Stimulated activated naive CD8-positive, alpha-beta T cell treated with anti-CD3 and anti-CD28 coated beads, Interleukin-15, amount 100 ng/mL, for 72 hours (primary cell): ENCODE measurements around the gene PPP6R2.
"Not testable (repeated sequence)": the region's sequence is repeated elsewhere in the genome, so short reads cannot be mapped to it uniquely, and the experiment has no call there.

Experiments used
- ATAC-seq: fragments of 150-1000 bp; cut with Tn5 transposase; 2 replicates; pipeline ENCODE4 v1.10.0; 2021; ENCODE audit warnings: mild to moderate bottlenecking, moderate library complexity
- DNase-seq, 2 donors: peaks; one replicate each; pipeline ENCODE4 v3.0.0; 2021 to 2022
- H3K27ac Mint-ChIP-seq, 2 donors: one replicate each; pipeline ENCODE4 v1.8.0; 2022; ENCODE audit warnings: mild to moderate bottlenecking in 2 of 2, mixed read lengths in 2 of 2, moderate library complexity in 2 of 2
- H3K27me3 Mint-ChIP-seq: one replicate; pipeline ENCODE4 v1.8.0; 2022; ENCODE audit warnings: mixed read lengths
- H3K4me1 Mint-ChIP-seq: one replicate; pipeline ENCODE4 v1.8.0; 2022; ENCODE audit warnings: mild to moderate bottlenecking, mixed read lengths
- H3K4me3 Mint-ChIP-seq, 2 donors: one replicate each; pipeline ENCODE4 v1.8.0; 2022; ENCODE audit warnings: mild to moderate bottlenecking in 2 of 2, mixed read lengths in 2 of 2, moderate library complexity in 1 of 2
- H3K9me3 Mint-ChIP-seq, 2 donors: one replicate each; pipeline ENCODE4 v1.8.0; 2022; ENCODE audit warnings: mixed read lengths in 2 of 2

The PPP6R2 gene

GRCh38 chr22:50339945-50340879 is 2.9 kb upstream of the PPP6R2 start:
- Mint-ChIP-seq H3K27ac (no peak overlapping the region), H3K4me1 (peaks cover 11% of the 10 kb centered on the region), H3K9me3 (no peaks in the 10 kb centered on the region), H3K27me3 (no peaks in the 10 kb centered on the region), H3K4me3 (no peak overlapping the region)
- ATAC-seq = peak; percentile 37
- DNase-seq = peak; percentile 53 to 56

DNA sequence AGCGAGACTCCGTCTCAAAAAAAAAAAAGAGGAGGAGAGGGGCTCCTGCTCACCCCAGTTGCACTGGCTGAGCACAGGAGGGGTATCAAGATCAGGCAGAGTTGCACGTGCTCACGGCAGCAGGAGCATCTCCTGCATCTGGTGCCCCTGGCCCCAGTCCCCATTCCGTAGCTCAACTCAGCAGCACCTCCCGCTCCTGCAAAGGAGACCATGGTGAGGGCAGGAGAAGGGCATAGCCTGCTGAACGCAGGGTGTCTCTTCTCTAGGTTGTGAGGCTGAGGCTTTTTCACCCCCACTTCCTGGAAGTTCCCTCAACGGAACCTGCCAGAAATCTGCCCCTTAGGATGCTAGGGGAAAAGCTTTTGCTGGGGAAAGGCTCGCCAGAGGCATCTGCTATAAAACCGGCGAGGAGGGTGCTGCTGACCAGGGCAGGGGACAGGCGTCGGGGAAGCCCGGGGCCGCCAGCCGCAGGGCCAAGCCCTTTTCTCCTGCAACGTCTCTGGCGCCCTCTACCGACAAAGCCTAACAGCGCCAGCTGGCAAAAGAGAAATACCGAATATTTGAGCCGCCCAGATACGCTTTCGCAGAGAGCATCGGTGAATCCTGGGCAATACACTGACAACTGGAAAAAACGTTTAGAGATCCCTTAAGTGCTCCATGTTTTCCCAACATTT is 1.0 kb upstream of the PPP6R2 start:
- Mint-ChIP-seq H3K27ac (peak overlapping the region; percentile 10 to 35), H3K9me3 (no peaks in the 10 kb centered on the region), H3K27me3 (no peaks in the 10 kb centered on the region), H3K4me3 (peak overlapping the region; percentile 69 to 72), H3K4me1 (peaks cover 11% of the 10 kb centered on the region)
- ATAC-seq (peak; percentile 65), DNase-seq (peak; percentile 88 to 90)

GRCh38 chr22:50343541-50343935 is 411 bp downstream of the PPP6R2 start:
- H3K27me3 Mint-ChIP-seq = no peaks in the 10 kb centered on the region
- no peak for DNase-seq
- peaks cover 11% of the 10 kb centered on the region for H3K4me1 Mint-ChIP-seq
- no peak for ATAC-seq
- H3K4me3 Mint-ChIP-seq = peak overlapping the region; percentile 68 to 73
- H3K9me3 Mint-ChIP-seq = no peaks in the 10 kb centered on the region
- peak overlapping the region in 1 of 2 donors; percentile 31 for H3K27ac Mint-ChIP-seq

GRCh38 chr22:50346470-50346869 is 3.3 kb downstream of the PPP6R2 start:
- Mint-ChIP-seq H3K4me3 (no peak overlapping the region), H3K27me3 (no peaks in the 10 kb centered on the region), H3K9me3 (no peaks in the 10 kb centered on the region), H3K27ac (no peak overlapping the region), H3K4me1 (peaks cover 8% of the 10 kb centered on the region)
- ATAC-seq (no peak), DNase-seq (no peak)

DNA sequence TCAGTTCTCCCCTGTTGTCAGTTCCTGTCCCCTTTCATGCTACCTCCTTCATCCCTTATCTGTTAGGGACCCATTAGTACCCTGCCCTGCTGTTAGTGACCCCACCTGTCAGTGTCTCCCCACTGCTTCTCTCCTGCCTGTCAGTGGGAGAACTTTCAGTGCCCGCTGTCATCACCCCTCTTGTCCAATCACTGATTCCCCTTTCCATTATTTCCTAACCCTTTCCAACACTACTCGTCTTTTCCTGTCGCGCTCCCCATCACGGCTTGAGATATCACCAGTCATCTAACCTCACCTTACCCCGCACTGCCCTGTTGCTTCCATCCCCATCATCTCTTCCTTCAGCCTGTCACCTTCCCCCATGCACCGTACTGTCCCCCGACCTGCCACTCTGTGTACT is 4.0 kb downstream of the PPP6R2 start:
- H3K4me1 Mint-ChIP-seq = peaks cover 1% of the 10 kb centered on the region
- DNase-seq = no peak
- H3K27me3 Mint-ChIP-seq = no peaks in the 10 kb centered on the region
- ATAC-seq = no peak
- no peak overlapping the region for H3K27ac Mint-ChIP-seq
- H3K4me3 Mint-ChIP-seq = no peak overlapping the region
- no peaks in the 10 kb centered on the region for H3K9me3 Mint-ChIP-seq

DNA sequence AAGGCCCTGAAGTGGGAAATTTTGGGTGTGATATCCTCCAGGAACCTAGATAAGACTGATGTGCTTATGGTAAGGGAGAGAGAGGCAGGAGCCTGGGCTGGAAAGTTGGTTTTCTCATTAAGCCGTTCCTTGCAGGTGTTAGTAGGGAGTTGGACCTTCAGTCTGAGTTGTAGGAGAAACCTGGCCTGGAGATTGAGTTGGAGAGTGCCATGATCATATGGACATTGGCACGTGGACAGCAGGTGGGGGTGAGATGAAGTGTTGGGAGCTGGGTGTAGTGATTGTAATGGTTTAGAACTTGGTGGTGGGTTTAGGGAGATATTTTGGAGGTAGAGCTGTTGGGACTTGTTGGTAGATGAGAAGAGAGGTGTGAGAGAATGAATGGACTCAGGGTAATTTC is 4.9 kb downstream of the PPP6R2 start:
- DNase-seq (no peak), ATAC-seq (no peak)
- Mint-ChIP-seq H3K27me3 (no peaks in the 10 kb centered on the region), H3K27ac (no peak overlapping the region), H3K9me3 (no peaks in the 10 kb centered on the region), H3K4me1 (no peaks in the 10 kb centered on the region), H3K4me3 (no peak overlapping the region)

- H3K27ac Mint-ChIP-seq = no peak overlapping the region
- DNase-seq = no peak
- H3K9me3 Mint-ChIP-seq = no peaks in the 10 kb centered on the region
- ATAC-seq = no peak
- peaks cover 30% of the 10 kb centered on the region for H3K4me1 Mint-ChIP-seq
- H3K4me3 Mint-ChIP-seq = no peak overlapping the region
- H3K27me3 Mint-ChIP-seq = no peaks in the 10 kb centered on the region
Observed at GRCh38 chr22:50356186-50356585, 13.1 kb downstream of the PPP6R2 start.

- Mint-ChIP-seq H3K4me3 (no peak overlapping the region), H3K27me3 (no peaks in the 10 kb centered on the region), H3K27ac (peak overlapping the region; percentile 3 to 75), H3K9me3 (no peaks in the 10 kb centered on the region), H3K4me1 (peaks cover 40% of the 10 kb centered on the region)
- DNase-seq = no peak
- ATAC-seq = no peak
Observed at GRCh38 chr22:50357222-50357621, 14.1 kb downstream of the PPP6R2 start.

- DNase-seq = no peak
- Mint-ChIP-seq H3K27ac (no peak overlapping the region), H3K4me1 (peaks cover 45% of the 10 kb centered on the region), H3K4me3 (no peak overlapping the region), H3K9me3 (no peaks in the 10 kb centered on the region), H3K27me3 (no peaks in the 10 kb centered on the region)
- no peak for ATAC-seq
Observed at GRCh38 chr22:50357756-50358155, 14.6 kb downstream of the PPP6R2 start.

GRCh38 chr22:50360578-50360977 is 17.5 kb downstream of the PPP6R2 start:
- ATAC-seq (no peak), DNase-seq (no peak)
- H3K4me3 Mint-ChIP-seq = no peak overlapping the region
- no peak overlapping the region for H3K27ac Mint-ChIP-seq
- peaks cover 58% of the 10 kb centered on the region for H3K4me1 Mint-ChIP-seq
- no peaks in the 10 kb centered on the region for H3K27me3 Mint-ChIP-seq
- no peaks in the 10 kb centered on the region for H3K9me3 Mint-ChIP-seq

- Mint-ChIP-seq H3K27me3 (no peaks in the 10 kb centered on the region), H3K9me3 (no peaks in the 10 kb centered on the region), H3K4me3 (peak overlapping the region; percentile 39 to 77), H3K27ac (peak overlapping the region; percentile 93 to 95), H3K4me1 (peaks cover 58% of the 10 kb centered on the region)
- DNase-seq = no peak
- peak; percentile 71 for ATAC-seq
Observed at GRCh38 chr22:50361222-50361621, 18.1 kb downstream of the PPP6R2 start.

- peaks cover 58% of the 10 kb centered on the region for H3K4me1 Mint-ChIP-seq
- ATAC-seq (peak; percentile 98), DNase-seq (peak; percentile 48 to 63)
- peak overlapping the region; percentile 93 to 95 for H3K27ac Mint-ChIP-seq
- H3K9me3 Mint-ChIP-seq = no peaks in the 10 kb centered on the region
- H3K27me3 Mint-ChIP-seq = no peaks in the 10 kb centered on the region
- peak overlapping the region; percentile 39 to 77 for H3K4me3 Mint-ChIP-seq
Observed at GRCh38 chr22:50361688-50362087, 18.6 kb downstream of the PPP6R2 start.

DNA sequence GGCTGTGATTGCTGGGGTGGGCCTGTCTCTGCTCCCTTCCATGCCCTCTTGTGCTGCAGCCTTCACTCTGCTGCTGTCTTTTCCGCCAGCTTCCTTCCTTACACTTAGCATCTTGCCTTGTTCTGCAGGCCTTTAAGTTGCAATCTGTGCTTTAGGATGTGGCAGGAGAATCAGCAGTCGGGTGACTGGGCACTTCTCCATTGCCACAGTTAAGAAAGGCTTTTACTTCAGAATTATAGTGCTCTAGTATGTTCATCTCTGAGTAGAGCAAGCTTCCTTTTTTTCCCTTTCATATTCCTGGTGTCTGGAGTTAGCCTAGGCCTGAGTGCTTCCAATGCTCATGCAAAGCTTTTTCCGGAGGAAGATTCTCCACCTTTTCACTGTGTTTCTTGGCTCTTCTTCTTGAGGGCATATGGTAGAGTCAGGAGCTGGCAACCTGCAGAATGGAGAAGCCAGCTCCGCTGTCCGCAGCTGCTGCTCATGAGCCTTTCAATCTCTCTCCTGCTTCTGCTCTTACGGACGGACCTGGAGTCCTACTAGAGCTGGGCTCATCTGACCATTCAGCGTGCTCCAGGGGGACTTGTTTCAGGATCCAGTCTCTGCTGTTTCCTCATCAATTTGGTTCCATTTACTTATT is 20.2 kb downstream of the PPP6R2 start:
- Mint-ChIP-seq H3K4me3 (no peak overlapping the region), H3K27ac (peak overlapping the region in 1 of 2 donors; percentile 59), H3K4me1 (peaks cover 54% of the 10 kb centered on the region)

GRCh38 chr22:50363803-50364194 is 20.7 kb downstream of the PPP6R2 start:
- H3K9me3 Mint-ChIP-seq, DNase-seq, H3K27me3 Mint-ChIP-seq, ATAC-seq, H3K27ac Mint-ChIP-seq, H3K4me3 Mint-ChIP-seq: not testable (repeated sequence)
- H3K4me1 Mint-ChIP-seq = peaks cover 54% of the 10 kb centered on the region

More for the DNA sequence above, 20.2 kb downstream of the PPP6R2 start:
- ATAC-seq = no peak
- Mint-ChIP-seq H3K27me3 (no peaks in the 10 kb centered on the region), H3K9me3 (no peaks in the 10 kb centered on the region)
- DNase-seq = no peak

DNA sequence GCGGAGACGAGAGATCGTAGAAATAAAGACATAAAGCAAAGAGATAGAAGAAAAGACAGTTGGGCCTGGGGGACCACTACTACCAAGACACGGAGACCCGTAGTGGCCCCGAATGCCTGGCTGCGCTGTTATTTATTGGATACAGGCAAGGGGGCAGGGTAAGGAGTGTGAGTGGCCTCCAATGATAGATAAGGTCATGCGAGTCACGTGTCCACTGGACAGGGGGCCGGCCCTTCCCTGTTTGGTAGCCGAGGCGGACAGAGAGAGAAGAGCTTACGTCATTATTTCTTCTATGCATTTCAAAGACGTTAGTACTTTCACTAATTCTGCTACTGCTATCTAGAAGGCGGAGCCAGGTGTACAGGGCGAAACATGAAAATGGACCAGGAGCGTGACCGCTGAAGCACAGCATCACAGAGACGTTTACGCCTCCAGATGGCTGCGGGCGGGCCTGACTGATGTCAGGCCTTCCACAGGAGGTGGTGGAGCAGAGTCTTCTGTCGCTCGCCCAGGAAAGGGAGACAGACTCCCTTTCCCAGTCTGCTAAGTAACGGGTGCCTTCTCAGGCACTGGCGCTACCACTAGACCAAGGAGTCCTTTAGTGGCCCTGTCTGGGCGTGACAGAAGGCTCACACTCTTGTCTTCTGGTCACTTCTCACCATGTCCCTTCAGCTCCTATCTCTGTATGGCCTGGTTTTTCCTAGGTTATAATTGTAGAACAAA is 24.8 kb downstream of the PPP6R2 start:
- DNase-seq = no peak
- H3K4me3 Mint-ChIP-seq = no peak overlapping the region
- no peak for ATAC-seq

More for the DNA sequence above, 24.8 kb downstream of the PPP6R2 start:
- Mint-ChIP-seq H3K4me1 (peaks cover 22% of the 10 kb centered on the region), H3K9me3 (no peaks in the 10 kb centered on the region), H3K27me3 (no peaks in the 10 kb centered on the region), H3K27ac (no peak overlapping the region)
